Osteocyte (in vitro differentiated cells): ENCODE data around the gene IMP3. TPM values are rescaled to one million over a fixed set of nuclear protein-coding genes. Genes with fewer than 3 reads are reported as not detected.
A peak's percentile ranks its signal among the peaks of the same experiment; 100 is the strongest.

Source experiments
- DNase-seq: peaks from one replicate; pipeline ENCODE4 v3.0.0; 2021; ENCODE audit warnings: mixed read lengths; ENCODE audit not compliant: unreplicated experiment; ENCODE audit errors: extremely low spot score
- H3K27ac Mint-ChIP-seq: one replicate; pipeline ENCODE4 v1.8.0; 2021; ENCODE audit warnings: mild to moderate bottlenecking, mixed read lengths; ENCODE audit not compliant: unreplicated experiment
- H3K27me3 Mint-ChIP-seq: one replicate; pipeline ENCODE4 v1.8.0; 2021; ENCODE audit warnings: mixed read lengths; ENCODE audit not compliant: unreplicated experiment
- H3K36me3 Mint-ChIP-seq: one replicate; pipeline ENCODE4 v1.8.0; 2021; ENCODE audit warnings: mixed read lengths; ENCODE audit not compliant: unreplicated experiment
- H3K4me1 Mint-ChIP-seq: one replicate; pipeline ENCODE4 v1.8.0; 2021; ENCODE audit warnings: mixed read lengths; ENCODE audit not compliant: unreplicated experiment
- H3K4me3 Mint-ChIP-seq: one replicate; pipeline ENCODE4 v1.8.0; 2021; ENCODE audit warnings: mild to moderate bottlenecking, moderate library complexity, mixed read lengths; ENCODE audit not compliant: unreplicated experiment
- H3K9me3 Mint-ChIP-seq: one replicate; pipeline ENCODE4 v1.8.0; 2021; ENCODE audit warnings: mixed read lengths; ENCODE audit not compliant: unreplicated experiment
- CTCF ChIP-seq: fragments of 200-600 bp; sonication (generic); IDR thresholded peaks from 2 replicates; pipeline ENCODE4 v1.5.0; 2021; ENCODE audit warnings: antibody characterized with exemption, mild to moderate bottlenecking, moderate library complexity
- total RNA-seq: library from RNA; stranded (reverse); gene quantifications from 2 replicates; pipeline ENCODE4 v1.2.1, GENCODE V29; 2021

Gene IMP3
- total RNA-seq, 1 donor from 2014 or later: 31.9 TPM

GRCh38 chr15:75616766-75617165 is 23.3 kb downstream of the IMP3 start:
- no peak overlapping the region for H3K27ac Mint-ChIP-seq
- TF ChIP-seq CTCF: no peak
- peaks cover 36% of the 10 kb centered on the region for H3K36me3 Mint-ChIP-seq
- H3K4me3 Mint-ChIP-seq: no peak overlapping the region
- H3K9me3 Mint-ChIP-seq: no peaks in the 10 kb centered on the region
- H3K4me1 Mint-ChIP-seq: peaks cover 24% of the 10 kb centered on the region
- no peak for DNase-seq
- no peaks in the 10 kb centered on the region for H3K27me3 Mint-ChIP-seq

GRCh38 chr15:75606711-75607699 is 33.0 kb downstream of the IMP3 start:
- Mint-ChIP-seq H3K36me3 (peaks cover 45% of the 10 kb centered on the region), H3K27me3 (no peaks in the 10 kb centered on the region), H3K27ac (no peak overlapping the region), H3K4me3 (no peak overlapping the region), H3K9me3 (no peaks in the 10 kb centered on the region), H3K4me1 (peaks cover 3% of the 10 kb centered on the region)
- no peak for DNase-seq
- TF ChIP-seq CTCF: no peak

- Mint-ChIP-seq H3K4me1 (peaks cover 3% of the 10 kb centered on the region), H3K27me3 (no peaks in the 10 kb centered on the region), H3K9me3 (no peaks in the 10 kb centered on the region), H3K27ac (no peak overlapping the region), H3K36me3 (peaks cover 43% of the 10 kb centered on the region), H3K4me3 (no peak overlapping the region)
- no peak for DNase-seq
- TF ChIP-seq CTCF: no peak
Measured at GRCh38 chr15:75606026-75606425, 34.0 kb downstream of the IMP3 start.

- TF ChIP-seq CTCF: no peak
- no peak overlapping the region for H3K4me3 Mint-ChIP-seq
- no peaks in the 10 kb centered on the region for H3K27me3 Mint-ChIP-seq
- H3K27ac Mint-ChIP-seq: peak overlapping the region; percentile 91
- no peak for DNase-seq
- H3K9me3 Mint-ChIP-seq: no peaks in the 10 kb centered on the region
- H3K36me3 Mint-ChIP-seq: peaks cover 40% of the 10 kb centered on the region
- peaks cover 22% of the 10 kb centered on the region for H3K4me1 Mint-ChIP-seq
Measured at GRCh38 chr15:75599401-75599800, 40.6 kb downstream of the IMP3 start.

- H3K27me3 Mint-ChIP-seq: no peaks in the 10 kb centered on the region
- no peak for TF ChIP-seq CTCF
- H3K9me3 Mint-ChIP-seq: no peaks in the 10 kb centered on the region
- no peak for DNase-seq
- peaks cover 22% of the 10 kb centered on the region for H3K4me1 Mint-ChIP-seq
- H3K27ac Mint-ChIP-seq: peak overlapping the region; percentile 91
- no peak overlapping the region for H3K4me3 Mint-ChIP-seq
- peaks cover 38% of the 10 kb centered on the region for H3K36me3 Mint-ChIP-seq
Measured at GRCh38 chr15:75598361-75598760, 41.7 kb downstream of the IMP3 start.
